GM18508 (cell line): ENCODE results near the gene MCTP1.

Experiments used
- ATAC-seq: cut with Tn5 transposase; IDR thresholded peaks from one replicate; pipeline ENCODE4 v1.9.1; 2021; ENCODE audit warnings: moderate number of reproducible peaks; ENCODE audit not compliant: insufficient read depth, unreplicated experiment

MCTP1 gene

DNA sequence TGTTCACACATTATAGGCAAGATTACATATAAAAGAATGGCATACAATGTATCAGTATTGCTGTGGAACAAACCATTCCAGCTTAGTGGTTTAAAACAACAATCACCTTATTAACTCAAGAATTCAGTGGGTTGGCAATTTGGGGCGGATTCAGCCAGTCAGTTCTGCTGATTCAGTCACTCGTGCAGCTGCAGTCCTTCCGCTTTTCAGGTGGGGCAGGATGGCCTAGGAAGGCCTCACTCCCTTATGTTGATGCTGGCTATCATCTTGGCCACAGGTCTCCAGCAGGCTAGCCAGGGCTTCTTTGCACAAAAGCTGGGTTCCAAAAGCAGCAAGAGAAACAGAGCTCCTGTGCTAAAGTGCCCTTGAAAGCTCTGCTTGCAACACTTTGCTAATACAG, 150.6 kb downstream of the MCTP1 start:
- ATAC-seq: no peak

DNA sequence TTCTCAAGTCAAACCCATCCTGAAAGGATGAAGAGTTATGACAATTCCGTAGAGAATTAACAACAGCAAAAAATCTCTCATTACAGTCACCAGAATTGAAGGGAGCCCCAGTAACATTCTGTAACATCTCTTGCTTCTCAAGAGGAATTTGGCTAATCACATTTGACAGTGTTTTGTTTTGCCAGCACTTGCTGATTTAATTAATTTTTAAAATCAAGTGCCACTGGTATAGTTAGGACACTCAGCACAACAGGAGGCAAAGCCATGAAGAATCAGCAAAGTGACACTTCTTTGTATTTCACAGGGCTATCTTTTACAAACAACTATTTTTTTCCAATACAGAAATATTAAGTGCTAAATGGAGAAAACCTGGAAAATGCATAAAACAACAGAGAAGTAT, 152.8 kb downstream of the MCTP1 start:
- ATAC-seq: no peak

DNA sequence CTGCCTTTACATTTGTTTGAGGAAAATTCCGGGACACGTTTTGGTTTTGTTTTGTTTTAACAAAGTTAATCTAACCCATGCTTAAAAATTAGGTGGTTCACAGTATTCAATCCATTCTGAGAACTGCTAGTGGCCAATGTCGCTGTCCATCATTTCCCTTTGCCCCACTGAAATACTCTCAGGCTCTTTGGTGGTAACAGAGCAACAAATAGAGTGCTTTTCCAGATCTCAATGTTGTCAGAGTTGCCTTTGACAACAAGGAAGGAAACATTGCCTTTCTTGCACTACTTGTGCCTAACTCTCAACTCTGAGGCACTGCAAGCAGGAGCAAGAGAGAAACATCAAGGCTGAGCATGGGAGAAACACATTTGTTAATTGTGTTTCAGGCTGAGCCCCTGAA, 154.0 kb downstream of the MCTP1 start:
- ATAC-seq: no peak

DNA sequence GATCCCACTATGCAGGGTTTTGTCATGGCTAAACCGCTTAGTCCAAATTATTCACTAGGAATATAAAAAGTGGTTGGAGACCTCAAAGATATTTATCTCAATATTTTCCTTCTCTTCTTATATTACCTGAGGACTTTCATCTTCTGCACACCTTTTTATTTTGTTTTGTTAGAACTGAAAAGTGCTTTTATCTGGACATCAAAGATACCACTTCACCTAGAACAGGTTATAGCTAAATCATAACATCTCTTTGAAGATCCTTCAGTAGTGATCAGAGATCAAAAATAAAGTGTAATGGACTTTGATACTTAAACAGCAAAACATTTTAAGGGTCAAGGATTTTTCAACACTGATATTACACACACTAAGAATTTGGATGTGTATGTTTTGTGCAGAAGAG, 160.2 kb downstream of the MCTP1 start:
- ATAC-seq: no peak

DNA sequence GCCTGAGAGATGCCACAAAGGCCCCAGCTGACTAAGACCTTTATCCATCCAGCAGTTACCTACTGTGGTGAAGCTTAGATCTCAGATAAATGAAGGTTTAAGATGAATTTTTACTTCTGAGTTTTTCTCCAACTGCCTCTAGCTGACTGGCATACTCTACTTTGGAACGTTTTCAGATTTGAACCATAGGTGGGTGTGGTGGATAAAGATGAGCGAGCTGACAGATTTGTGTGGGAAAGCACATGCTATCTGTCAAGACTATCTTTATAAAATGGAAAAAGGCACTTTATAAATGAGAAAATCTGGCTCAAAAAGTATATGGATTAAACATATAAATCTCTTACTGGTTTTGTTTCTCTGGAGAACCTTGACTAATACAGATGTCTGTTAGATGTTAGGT, 160.8 kb downstream of the MCTP1 start:
- no peak for ATAC-seq

DNA sequence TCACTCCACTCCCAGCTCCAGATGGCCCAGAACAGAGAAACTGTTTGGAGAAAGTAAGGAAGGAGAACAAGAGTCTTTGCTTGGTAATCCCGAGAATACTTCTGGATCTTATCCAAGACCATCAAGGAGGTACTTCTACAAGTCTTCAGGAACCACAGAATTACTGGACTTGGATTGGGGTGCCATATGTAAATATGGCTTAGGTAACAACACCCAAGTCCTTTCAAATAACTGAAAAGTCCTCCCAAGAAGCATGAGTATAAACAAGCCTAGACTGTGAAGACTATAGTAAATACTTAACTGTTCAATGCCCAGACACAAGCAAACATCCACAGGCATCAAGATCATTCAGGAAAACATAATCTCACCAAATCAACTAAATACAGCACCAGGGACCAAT, 170.0 kb downstream of the MCTP1 start:
- ATAC-seq: no peak

DNA sequence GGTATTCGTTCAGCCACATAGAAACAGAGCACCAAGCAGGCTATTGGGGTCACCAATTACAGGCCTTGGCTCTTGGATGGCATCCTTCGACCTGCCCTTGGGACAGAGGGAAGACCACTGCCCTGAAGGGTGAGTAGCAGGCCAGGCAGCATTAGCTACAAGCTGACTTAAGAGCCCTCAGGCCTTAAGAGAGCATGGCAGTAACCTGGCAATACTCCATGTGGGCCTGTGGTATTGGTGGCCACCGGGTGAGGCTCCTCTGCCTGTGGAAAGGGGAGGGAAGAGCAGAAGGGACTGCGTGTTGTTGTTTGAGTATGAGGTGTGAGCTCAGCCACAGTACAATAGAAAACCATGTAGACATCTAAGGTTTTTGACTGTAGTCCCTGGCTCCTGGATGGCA, 170.6 kb downstream of the MCTP1 start:
- no peak for ATAC-seq

DNA sequence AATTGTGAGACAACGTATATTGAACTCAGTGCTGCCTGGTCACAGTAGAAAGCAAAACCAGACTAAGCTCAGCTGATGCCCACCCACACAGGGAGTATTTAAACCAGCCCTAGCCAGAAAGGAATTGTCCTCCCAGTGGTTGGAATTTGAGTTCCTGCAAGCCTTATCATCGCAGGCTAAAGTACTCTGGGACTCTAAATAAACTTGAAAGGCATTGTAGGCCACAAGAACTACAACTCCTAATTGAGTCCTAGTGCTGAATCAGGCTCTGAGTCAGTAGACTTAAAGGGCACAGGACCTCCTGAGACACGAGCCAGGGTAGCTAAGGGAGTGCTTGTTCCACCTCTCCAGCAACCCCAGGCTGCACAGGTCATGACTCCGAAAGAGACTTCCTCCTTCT, 171.4 kb downstream of the MCTP1 start:
- ATAC-seq: no peak

DNA sequence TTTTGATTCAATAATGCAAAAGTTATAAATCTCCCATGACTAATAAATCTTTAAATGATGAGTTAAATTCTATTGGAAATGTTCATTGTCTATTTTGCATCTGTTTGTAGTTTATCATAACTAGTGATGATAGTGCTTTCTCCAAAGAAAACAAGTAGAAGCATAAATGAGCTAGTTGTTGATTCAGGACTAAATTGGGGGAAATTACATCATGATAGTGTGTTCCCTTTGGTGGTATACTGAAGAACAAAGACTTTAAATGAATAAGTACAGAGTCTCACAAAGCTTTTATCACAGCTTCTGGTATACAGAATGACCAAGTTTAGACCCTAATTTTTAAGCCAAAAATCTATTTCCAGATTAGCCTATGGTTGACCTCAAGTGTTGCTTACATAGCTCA, 173.8 kb downstream of the MCTP1 start:
- ATAC-seq: no peak

DNA sequence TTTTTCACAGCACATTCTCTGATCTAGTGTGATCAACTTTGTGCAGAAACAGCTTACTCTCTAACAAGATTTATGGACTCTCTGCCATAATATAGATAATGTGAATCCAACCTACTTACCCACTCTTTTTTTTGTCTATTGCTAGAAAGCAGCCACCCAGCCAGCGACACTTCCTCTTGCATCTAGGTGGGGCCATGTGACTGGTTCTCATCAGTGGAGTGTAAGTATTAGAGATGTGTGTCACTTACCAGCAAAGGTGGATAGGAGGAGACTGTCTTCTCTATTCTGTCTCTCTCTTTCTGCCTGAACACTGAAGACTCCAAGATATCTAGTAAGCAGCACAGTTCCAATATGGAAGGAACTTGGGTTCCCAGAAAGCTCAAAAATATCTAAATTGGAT, 174.8 kb downstream of the MCTP1 start:
- ATAC-seq: no peak

DNA sequence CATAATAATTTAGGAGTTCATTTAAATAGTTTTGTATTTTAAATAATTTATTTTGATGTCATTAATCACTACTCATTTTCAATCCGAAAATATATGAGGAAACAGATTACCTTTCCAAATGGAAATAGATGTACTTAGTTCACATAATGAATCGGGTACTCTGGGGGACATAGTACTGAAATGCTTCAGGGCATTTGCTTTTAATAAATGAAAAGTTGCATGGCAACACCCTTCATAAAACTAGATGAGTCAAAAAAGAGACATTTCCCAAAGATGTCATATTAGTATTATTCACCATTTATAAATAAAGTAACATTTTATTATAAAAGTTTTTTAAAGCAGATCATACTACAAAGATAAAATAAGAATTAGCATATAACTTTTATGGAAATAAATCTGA, 177.8 kb downstream of the MCTP1 start:
- ATAC-seq: no peak

DNA sequence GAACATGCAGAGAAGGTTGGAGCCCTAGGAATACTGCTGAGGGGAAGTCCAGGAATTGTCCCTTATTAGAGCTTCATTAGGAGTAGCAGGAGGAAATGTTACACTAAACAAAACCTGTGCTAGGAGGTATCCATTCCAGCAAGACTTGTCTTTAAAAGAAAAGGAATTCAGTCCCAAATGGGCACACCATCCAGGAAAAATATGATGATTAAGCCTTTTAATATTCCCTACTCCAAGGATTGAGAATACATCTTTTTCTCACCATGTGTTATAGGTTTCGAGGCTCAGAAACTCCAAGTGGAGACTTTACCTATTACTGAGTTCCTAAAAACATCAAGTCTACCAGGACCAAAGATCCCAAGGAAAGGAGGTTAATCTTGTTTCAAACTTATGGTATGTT, 179.3 kb downstream of the MCTP1 start:
- ATAC-seq: no peak

DNA sequence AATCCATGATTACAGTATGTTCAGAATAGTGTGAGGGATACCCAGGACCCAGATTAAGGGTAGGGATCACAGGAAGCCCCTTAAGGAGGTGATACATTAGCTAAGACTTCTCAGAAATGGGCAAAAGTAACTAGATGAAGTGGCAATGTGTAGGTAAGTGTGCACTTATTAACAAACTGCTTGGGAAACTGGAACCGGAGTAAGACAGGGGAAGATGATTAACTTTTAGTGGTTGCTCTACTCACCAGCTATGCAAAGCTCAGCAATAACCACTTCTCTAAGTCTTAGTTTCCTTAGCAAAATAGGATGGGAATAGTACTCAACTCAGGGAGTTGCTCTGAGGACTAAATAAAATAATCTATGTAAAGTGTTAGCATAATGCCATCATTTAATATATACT, 182.2 kb downstream of the MCTP1 start:
- peak; percentile 98 for ATAC-seq

DNA sequence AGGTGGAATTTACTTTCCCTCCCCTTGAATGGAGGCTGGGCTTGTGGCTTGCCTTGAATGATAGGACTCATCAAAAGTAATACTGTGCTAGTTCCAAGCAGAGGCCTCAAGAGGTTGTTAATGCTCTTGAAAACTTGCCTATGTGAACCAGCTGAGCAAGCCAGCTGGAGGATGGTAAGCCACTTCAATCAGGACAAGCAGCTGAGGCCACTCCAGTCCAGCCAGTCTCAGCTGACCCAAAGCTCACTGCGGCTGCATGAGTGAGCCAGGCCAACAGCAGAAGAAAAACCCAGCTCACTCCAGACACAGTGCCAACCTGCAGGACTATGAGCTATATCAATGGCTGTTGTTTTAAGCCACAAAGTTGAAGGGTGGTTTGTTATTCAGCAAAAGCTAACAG, 182.8 kb downstream of the MCTP1 start:
- ATAC-seq: no peak

DNA sequence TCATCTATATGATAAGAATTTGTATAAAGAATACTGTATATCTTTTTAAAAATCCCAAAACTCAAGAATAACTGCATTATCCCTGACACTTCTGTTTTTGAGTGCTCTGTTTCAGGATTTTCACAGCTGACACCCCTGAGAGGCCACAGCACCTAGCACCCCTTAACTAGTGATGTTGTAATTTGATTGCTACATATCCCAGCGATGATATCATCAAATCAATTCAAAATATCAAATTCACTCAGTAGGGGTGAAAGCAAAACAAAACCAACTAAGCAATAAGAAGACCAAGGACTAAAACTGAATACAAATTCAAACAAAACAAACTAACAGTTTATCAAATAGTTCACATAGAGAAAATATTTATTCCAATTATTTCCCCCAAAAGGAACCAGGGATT, 184.3 kb downstream of the MCTP1 start:
- no peak for ATAC-seq

DNA sequence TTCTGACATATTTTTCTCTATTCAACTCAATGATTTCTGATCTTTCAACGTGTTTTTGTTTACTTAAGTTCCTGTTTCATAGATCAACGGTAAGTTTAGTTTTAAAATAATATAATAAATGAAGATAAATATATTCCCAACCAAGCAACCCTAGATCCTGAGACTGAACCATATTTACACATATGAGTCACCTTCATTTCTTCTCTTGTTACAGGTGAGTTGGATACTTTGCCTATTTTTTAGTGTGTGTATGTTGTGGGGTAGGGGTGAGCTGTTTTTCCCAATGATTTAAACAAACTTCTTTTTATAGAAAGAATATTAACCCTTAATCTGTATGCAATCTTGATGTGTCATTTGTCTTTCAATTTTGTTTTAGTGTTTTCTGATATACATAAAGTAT, 186.9 kb downstream of the MCTP1 start:
- ATAC-seq: no peak

DNA sequence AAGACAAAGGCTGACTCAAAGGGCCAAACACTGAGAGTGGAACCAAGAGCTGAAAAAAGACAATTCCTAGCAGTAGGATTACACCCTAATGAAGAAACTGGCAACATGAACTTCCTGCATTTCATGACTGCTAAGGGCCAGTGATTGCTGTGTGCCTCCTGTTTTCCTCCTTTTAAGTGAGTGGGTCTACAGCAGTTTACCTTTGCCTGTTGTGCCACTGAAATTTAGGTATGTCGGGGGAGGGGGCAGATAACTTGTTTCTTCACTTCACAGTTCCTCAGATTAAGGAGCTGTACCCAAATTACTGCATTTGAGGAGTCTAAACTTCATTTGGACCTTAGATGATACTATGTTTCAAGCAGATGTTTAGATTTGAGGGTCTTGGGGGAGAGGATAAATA, 191.7 kb downstream of the MCTP1 start:
- no peak for ATAC-seq

DNA sequence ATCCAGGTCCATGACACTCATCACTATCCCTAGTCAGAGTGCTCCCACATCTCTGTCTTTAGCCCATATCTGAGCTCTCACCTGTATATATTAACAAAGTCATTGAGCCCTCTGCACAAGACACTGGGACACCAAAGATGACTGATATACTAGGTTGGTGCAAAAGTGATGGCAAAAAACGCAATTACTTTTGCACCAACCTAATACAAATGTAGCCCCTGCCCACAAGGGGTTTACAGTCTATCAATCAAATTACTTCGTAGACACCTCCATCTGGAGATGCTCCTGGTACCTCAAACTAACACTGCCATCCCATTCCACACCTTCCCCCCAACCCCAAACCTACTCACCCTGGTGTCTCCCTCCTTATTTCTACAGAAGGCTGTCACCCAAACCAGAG, 194.1 kb downstream of the MCTP1 start:
- no peak for ATAC-seq

DNA sequence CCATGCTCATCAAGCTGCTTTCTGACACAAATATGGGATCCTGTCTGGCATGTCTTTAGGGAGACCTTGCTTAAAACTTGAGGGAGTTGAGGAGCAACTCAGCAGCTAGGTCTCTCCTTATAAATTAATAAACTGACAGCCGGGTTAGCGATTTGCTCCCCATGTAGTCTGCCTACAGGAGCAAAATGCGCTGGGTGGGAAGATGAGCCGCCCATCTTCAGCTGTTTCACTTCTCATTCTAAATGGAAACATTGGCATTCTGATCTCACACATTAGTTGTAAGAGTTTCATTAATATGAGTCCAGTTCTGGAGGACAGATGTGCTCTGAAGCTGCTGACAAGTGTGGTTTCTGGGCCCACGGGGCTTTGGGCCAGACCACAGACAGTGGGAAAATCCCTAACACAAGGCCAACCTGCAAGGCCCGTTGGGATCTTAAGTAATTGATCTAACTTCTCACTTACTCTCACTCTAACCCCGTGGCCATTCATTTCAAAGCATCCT, 197.0 kb downstream of the MCTP1 start:
- peak; percentile 76 for ATAC-seq

DNA sequence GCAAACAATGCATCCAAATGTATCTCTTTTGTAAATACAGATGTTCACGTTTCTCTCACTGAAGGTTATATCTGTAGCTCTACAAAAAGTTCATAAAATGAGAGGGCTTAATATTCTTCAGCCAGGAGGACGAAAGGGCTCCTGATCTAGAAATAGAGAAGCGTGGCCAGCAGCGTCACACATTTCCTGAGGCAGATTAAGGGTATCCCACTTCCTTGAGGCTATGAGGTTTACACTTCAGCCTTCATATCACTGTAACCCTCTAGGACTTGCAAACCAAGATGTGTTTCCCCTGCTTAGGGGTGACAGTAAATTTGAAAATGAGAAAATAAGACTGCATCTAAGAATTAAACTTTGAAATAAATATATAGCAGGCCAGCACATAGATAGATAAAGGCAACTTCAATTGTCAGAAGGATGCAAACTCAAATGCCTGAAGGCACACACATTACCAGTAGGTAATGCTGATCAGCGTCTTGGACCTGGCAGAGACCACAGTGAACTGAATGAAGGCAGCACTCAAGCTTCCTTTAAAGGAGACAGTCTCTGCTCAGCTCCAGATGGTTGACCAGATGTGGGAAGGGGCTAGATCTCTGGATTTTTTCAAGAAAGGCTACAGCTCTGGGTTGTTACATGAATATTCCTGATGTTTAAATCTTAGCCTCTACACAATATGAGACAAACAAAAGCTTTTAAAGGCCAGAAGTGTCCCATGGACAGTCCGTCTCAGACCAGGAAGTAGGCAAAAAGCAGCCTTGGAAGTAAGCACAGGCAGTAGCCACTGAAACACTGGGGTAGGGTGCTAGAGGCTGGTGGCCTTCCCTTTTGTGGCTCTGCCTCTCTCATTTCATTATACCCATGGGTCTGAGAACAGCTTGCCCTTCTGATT, 197.7 kb downstream of the MCTP1 start:
- ATAC-seq: peak; percentile 24

DNA sequence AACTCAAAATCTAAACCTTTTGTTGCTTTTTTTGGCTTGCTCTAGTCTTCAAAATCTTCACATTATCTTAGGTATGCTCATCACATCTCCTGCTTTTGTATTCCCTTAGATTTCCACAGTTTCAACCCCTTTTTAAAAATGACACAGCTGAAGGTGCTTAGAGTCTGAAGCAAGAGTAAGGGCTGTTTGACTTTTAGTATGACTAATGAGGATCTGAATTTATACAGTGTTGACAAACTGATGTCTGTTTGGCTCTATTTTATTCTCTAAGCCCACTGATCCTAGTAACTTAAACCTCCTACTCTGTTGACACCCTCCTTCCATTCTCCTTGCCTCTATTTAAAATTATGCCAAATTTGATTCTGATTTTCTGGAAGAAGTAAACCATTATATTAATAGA, 200.1 kb downstream of the MCTP1 start:
- ATAC-seq: no peak

DNA sequence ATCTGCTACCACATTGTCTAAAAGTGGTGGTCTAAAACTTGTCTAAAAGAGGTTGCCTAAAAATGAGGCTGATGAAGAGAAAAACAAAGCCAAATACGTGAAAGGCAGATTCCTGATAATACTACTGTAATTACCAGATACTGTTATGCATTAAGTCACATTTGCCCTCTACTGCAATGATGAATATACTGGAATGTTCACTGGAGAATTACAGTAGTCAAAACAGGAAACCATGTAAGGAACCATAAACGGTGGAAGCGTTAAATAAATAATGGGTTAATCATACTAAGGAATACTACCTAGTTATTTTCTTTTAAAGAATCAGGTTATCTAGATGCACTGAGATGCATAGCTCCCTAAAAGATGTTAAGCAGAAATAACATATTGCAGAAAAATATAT, 201.3 kb downstream of the MCTP1 start:
- ATAC-seq: no peak
